ENCODE results near the gene NPHP4.

The NPHP4 gene

DNA sequence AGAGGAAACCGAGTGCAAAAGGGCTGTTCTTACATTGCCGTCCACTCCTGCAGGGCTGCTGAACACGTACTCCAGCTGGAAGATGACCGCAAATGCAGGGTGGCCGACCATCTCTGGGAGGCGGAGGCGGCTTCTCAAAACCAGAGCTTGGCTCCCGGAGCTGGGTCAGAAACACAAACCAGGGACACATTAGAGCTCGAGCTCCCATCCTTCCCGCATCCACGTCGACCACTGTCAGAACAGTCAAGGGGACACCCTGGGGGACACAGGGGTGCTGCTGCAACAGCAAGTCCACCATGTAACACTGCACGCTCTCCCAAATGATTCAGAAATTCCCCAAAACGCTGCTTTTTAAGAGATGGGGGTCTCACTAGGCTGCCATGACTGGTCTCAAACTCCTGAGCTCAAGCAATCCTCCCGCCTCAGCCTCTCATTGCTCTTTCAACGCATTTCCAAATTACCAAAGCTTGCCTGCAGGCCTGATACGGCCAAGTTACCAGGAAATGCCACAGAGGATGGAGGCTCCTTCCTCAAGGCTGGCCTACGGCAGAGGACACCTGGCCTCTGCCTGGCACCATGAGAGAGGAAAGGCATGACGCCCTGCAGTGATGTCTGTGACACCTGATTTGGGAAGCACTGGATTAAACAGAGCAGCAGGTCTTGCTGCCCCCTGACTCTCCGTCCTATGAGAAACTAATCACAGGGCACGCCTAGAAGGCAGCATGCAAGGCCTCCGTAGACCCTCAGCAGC is 45.0 kb downstream of the NPHP4 start:
- no peak for DNase-seq

DNA sequence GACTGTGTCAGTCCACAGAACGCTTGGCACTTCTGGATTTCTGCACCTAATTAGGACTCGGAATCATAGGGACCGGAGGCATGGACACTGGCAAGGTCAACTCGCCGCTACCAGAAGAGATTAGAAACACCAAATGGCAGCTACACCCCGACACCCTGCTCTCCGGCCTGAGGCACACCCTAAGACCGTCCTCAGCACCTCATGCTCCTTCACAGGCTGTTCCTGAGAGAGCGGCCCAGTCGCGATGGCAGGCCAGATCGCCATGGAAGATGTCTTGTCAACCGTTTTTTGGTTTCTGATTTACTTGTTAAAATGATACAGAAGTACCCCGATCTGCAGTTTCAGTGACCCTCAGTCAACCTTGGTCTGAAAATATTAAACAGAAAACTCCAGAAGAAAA is 46.8 kb downstream of the NPHP4 start:
- DNase-seq: no peak

- no peak for DNase-seq
Observed at GRCh38 chr1:5944843-5945167, 47.4 kb downstream of the NPHP4 start.

DNA sequence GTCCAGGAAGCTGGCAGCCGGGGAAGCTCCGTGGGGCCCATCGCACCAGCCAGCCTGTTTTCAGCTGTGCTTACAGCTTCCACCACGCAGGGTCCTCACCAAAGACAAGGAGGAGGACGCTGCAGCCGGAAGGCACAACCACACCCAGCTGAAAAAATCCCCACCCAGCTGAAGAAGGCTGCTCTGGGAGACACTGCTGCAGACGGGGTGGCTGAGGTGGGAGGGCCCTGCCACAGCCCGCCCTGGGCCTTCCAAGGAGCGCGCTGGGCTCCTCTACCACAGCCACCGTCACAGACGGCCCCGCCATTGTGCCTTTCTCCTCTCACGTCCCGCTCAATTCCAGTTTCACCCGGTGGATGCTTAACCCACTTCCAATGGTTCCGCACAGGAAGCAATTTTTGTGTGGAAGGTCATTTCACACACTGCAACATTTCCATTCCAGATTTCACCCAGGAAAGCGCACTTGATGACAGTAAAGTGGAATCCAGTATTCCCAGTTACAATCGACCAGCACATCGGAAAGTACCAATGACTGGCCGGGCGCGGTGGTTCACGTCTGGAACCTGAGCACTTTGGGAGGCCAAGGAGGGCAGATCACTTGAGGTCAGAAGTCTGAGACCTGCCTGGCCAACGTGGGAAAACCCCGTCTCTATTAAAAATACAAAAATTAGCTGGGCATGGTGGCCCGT is 47.9 kb downstream of the NPHP4 start:
- DNase-seq: no peak

DNA sequence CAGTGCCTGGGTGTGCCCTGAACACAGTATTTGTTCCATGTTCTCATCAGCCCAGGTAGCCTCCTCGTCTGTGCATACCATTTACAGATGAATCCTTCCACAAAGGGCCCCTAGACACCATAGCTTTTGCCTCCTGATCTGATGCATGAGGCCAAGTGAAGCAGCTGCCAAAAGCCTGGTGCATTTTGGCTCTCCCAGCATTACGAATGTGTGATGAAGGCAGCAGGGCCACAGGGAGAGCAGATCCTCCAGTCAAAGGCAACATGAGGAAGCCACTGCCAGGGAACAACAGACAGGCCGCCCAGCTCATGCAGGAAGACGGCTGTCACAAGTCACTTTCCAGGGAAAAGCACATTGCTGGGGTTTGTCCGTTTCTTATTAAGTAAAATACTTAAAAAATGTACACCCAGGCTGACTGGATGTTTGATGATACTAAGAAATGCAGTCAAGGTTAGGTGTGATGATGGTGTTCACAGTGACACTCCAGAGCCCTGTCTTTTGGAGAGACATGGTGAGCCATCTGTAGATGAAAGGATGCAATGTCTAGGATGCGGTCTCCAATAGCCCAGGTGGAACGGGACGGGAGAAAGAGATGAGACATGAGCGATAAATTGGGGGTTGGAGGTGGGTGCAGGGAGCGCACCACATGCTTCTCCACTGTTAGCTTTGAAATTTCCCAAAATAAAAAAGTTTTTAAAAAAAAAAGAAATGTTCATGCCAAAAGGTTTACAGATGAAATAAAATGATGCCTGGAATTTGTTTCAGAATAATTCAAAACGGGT is 48.7 kb downstream of the NPHP4 start:
- no peak for DNase-seq

DNA sequence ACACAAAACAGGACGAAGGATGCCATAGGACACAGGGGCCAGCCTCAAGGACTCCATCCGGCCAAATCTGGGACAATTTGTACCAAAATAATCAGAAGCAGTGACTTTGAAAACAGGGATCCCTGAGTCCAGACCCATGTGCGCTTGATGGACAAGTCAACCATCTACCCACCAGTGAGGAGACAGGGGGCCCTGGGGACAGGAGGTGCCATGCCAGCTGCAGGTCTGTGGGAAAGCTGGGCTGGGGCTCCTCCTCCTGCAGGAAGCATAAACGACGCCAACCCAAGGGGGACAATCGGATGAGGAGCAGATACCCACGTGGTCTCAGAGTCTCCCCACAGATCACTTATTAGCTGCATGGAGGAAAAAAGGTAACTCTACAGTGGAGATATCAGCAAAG is 50.6 kb downstream of the NPHP4 start:
- no peak for DNase-seq

GRCh38 chr1:5940723-5941407 is 51.4 kb downstream of the NPHP4 start:
- no peak for DNase-seq

- DNase-seq: no peak
Observed at GRCh38 chr1:5939271-5940170, 52.7 kb downstream of the NPHP4 start.

- DNase-seq: no peak
Observed at GRCh38 chr1:5938101-5938646, 54.1 kb downstream of the NPHP4 start.

GRCh38 chr1:5937373-5937857 is 54.8 kb downstream of the NPHP4 start:
- no peak for DNase-seq

DNA sequence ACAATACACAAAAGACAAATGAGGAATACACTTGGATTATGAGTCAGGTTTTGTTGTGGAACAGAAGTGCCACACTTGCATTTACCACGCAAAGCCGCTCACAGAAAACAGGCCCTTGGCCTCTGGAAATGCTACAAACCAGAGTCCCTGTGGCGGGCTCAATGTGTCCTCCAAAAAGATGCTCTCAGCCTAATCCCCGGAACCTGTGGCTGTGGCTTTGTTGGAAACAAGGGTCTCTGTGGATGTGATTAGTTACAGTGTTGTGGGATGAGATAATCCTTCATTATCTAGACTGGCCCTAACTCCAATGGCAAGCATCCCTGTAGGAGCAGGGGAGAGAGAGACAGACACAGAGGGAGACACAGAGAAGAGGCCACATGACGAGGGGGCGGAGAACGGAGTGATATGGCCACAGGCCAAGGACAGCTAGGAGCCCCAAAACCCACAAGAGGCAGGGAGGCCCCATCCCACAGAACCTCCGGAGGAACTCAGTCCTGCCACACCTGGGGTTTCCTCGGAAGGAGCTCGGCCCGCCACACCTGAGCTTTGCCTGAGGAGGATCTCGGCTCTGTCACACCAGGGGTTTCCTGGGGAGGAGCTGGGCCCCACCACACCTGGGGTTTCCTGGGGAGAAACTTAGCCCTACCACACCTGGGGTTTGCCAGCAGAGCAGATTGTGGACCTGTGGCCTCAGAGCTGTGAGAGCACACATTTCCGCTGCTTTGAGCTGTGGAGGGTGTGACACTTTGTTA is 55.4 kb downstream of the NPHP4 start:
- DNase-seq: no peak

DNA sequence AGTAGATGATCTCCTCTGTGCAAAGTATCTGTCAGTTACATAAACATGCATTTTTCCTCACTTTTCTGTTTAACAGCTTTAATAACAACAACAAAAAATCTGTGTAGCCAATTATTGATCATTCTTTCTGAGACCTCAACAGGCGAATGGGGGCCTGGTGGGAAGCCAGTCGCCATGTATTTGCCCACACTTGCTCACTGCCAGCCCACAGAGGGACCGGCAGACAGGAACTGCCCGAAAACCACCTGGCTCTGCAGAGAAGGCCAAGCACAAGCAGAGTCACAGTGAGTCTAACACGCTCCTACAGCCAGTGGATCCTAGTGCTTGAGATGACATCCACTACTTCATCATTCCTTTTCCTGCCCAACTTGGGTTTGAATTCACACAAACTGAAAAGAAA is 56.1 kb downstream of the NPHP4 start:
- DNase-seq: no peak

- no peak for DNase-seq
Observed at GRCh38 chr1:5935026-5935425, 57.2 kb downstream of the NPHP4 start.

DNA sequence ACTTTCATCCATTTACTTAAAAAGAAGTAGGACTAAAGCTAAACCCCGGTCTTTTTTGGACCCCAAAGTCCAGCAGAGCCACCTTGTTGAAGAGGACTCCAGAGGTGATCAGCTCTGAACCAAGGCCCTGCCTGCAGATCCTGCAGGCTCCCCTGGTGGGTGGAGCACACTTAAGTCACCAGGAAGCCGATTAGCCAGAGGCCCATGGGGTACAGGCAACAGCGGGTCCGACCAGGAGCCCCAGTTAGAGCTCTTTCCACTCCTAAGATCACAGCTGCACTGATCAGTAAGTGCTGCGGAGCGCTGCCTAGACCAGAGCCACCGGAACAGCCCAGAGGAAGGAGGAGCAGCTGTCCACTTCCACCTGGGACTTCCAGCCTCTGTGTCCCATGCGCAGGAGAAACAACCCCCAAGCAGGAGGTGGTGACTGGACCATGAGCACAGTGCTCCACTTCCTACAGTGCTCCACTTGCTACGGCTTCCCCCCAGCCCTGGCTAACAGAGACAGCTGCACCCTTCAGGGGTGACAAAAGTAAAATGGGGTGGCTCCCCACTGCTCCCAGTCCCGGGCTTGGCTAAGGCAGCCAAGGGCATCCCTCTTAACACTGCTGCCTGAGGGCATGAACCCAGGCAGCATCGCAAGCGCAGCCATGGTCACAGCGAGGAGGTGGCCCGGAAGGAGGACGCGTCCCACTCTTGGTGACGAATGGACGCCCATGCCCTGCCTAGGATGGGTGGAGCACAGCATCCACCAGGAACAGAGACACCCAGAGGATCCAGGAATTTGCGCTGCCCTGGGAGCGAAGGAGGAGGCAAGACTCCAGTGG is 58.0 kb downstream of the NPHP4 start:
- no peak for DNase-seq

- no peak for DNase-seq
Observed at GRCh38 chr1:5933676-5934057, 58.6 kb downstream of the NPHP4 start.

DNA sequence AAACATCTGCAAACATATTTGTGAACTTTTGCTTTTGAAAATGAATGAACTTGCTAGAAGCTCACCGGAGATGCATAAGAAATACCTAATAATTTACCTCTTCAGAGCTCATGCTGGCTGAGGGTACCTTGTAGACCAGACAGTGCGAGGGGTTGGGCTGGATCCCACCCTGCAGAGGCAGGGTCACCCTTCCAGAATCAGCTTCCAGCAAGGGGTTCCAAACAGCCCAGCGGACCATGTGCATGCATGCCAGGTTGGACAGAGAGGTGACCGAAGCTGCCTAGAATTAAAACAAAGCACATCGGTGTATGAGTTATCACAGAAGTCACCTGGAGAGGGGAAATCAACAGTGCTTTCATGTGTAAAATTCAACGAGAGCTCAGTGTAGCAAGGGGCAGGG is 59.2 kb downstream of the NPHP4 start:
- DNase-seq: no peak

DNA sequence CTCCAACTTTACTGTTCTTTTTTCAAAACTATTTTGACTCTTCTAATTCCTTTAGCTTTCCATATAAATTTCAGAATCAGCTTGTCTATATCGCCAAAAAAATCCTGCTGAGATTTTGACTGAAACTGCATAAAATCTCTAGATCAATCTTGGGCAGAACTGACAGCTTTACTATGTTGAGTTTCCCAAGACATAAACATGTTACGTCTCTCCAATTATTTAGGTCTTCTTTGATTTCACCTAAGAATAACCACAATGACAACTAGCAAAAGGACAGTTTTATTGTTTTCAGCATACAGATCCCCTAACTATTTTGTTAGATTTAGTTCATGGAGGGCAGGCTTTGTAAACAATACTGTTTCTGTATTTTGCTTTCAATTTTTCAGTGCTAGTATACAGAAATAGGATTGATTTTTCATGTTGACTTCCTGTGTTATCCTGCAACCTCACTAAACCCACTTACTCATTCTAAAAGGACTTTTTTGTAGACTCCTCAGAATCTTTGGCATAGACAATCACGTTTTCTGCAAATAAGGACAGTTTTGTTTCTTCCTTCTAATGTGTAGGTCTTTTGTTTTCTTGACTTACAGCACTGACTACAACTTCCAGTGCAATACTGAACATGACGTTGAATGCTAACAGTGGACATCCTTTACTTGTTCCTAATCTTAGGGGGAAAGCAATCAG is 63.4 kb downstream of the NPHP4 start:
- DNase-seq: no peak

GRCh38 chr1:5927506-5928370 is 64.5 kb downstream of the NPHP4 start:
- no peak for DNase-seq
